Trophoblast cell (in vitro differentiated cells and primary cell): ENCODE data around the gene SLC6A18.

Source experiments
- DNase-seq, 2 donors: peaks; one replicate each; pipeline ENCODE4 v3.0.0-alpha.2; 2016
- H2AFZ ChIP-seq: 2 replicates; pipeline ENCODE4 v1.6.1; 2013; ENCODE audit warnings: low read length, moderate library complexity, mild to moderate bottlenecking; ENCODE audit not compliant: insufficient read depth, poor library complexity
- H2AK5ac ChIP-seq: 2 replicates; pipeline ENCODE4 v1.6.1; 2013; ENCODE audit warnings: mild to moderate bottlenecking, low read length
- H2BK120ac ChIP-seq: 2 replicates; pipeline ENCODE4 v1.6.1; 2013; ENCODE audit warnings: low read length, mild to moderate bottlenecking, moderate library complexity; ENCODE audit not compliant: insufficient read depth, poor library complexity
- H2BK12ac ChIP-seq: 2 replicates; pipeline ENCODE4 v1.6.1; 2013; ENCODE audit warnings: mild to moderate bottlenecking, low read length, moderate library complexity
- H2BK5ac ChIP-seq: 2 replicates; pipeline ENCODE4 v1.6.1; 2013; ENCODE audit warnings: low read length, low read depth, moderate library complexity, mild to moderate bottlenecking; ENCODE audit not compliant: poor library complexity
- H3K14ac ChIP-seq: 2 replicates; pipeline ENCODE4 v1.6.1; 2013; ENCODE audit warnings: mild to moderate bottlenecking, low read length
- H3K18ac ChIP-seq: 2 replicates; pipeline ENCODE4 v1.6.1; 2013; ENCODE audit warnings: mild to moderate bottlenecking, low read length
- H3K23ac ChIP-seq: 2 replicates; pipeline ENCODE4 v1.6.1; 2013; ENCODE audit warnings: low read length
- H3K27ac ChIP-seq: 2 replicates; pipeline ENCODE4 v1.5.1; 2013; ENCODE audit warnings: low read depth, mild to moderate bottlenecking, inconsistent platforms, low read length, moderate library complexity
- H3K27me3 ChIP-seq: 2 replicates; pipeline ENCODE4 v1.6.1; 2013; ENCODE audit warnings: inconsistent platforms, mild to moderate bottlenecking, low read length, moderate library complexity; ENCODE audit not compliant: insufficient read depth
- H3K36me3 ChIP-seq, 2 experiments: 1 replicate in 1 of 2; 2 replicates in 1 of 2; pipeline ENCODE4 v1.6.1; 2013; ENCODE audit warnings: low read length in 2 of 2, mild to moderate bottlenecking in 2 of 2, moderate library complexity in 1 of 2; ENCODE audit not compliant: insufficient read depth in 2 of 2, control insufficient read depth in 1 of 2
- H3K4ac ChIP-seq: 2 replicates; pipeline ENCODE4 v1.6.1; 2013; ENCODE audit warnings: low read depth, mild to moderate bottlenecking, low read length, moderate library complexity
- H3K4me1 ChIP-seq, 2 experiments: 1 replicate in 1 of 2; 2 replicates in 1 of 2; pipeline ENCODE4 v1.6.1; 2013; ENCODE audit warnings: low read length in 2 of 2, mild to moderate bottlenecking in 2 of 2, moderate library complexity in 1 of 2; ENCODE audit not compliant: insufficient read depth in 2 of 2, control insufficient read depth in 1 of 2
- H3K4me2 ChIP-seq: 2 replicates; pipeline ENCODE4 v1.6.1; 2013; ENCODE audit warnings: inconsistent platforms, mild to moderate bottlenecking, low read length, moderate library complexity
- H3K4me3 ChIP-seq: 2 replicates; pipeline ENCODE4 v1.5.1; 2013; ENCODE audit warnings: mild to moderate bottlenecking, low read depth, low read length, inconsistent platforms
- H3K79me1 ChIP-seq: one replicate; pipeline ENCODE4 v1.6.1; 2013; ENCODE audit warnings: low read length
- H3K79me2 ChIP-seq: 2 replicates; pipeline ENCODE4 v1.6.1; 2013; ENCODE audit warnings: low read length, mild to moderate bottlenecking; ENCODE audit not compliant: control insufficient read depth, insufficient read depth, poor library complexity
- H3K9ac ChIP-seq: 2 replicates; pipeline ENCODE4 v1.6.1; 2013; ENCODE audit warnings: mild to moderate bottlenecking, low read length
- H3K9me3 ChIP-seq: 2 replicates; pipeline ENCODE4 v1.6.1; 2013; ENCODE audit warnings: low read depth, mild to moderate bottlenecking, control low read depth, inconsistent platforms, low read length; ENCODE audit not compliant: insufficient read depth
- H4K12ac ChIP-seq: 2 replicates; pipeline ENCODE4 v1.6.1; 2013; ENCODE audit warnings: low read depth, mild to moderate bottlenecking, low read length, moderate library complexity
- H4K8ac ChIP-seq: 2 replicates; pipeline ENCODE4 v1.6.1; 2013; ENCODE audit warnings: low read depth, mild to moderate bottlenecking, low read length, moderate library complexity
- H4K91ac ChIP-seq: one replicate; pipeline ENCODE4 v1.6.1; 2013; ENCODE audit warnings: low read depth, mild to moderate bottlenecking, low read length, moderate library complexity
- WGBS: extraction: QIAGEN DNeasy Blood & Tissue Kit; methylation state at CpG from one replicate; pipeline ENCODE4 v1.1.7; 2013; ENCODE audit warnings: missing lambda C conversion rate; ENCODE audit not compliant: insufficient read length, insufficient coverage; ENCODE audit errors: extremely low coverage; 5-methylcytosine and 5-hydroxymethylcytosine counted together

SLC6A18 gene

DNA sequence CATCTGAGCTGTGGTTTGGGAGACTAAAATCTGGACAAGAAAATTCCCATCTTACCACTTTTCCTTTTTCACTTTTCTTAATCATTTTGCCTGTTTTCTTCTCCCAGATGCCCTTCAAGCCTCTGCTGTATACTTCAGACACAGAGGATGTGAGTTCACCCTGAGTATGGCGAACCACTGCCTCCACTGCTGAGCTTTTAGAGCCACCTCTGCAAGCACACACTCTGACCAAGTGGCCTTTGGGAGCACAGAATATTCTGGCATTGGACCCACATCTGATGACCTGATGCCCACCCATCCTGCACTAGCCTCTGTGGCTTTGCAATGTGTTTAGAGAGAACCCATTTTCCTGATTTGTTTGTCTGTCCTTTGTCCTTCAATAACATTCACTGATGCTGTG, 37.2 kb downstream of the SLC6A18 start:
- no peak overlapping the region for H3K4me3 ChIP-seq
- H2BK12ac ChIP-seq = no peak overlapping the region
- H2BK5ac ChIP-seq = no peak overlapping the region
- H3K79me1 ChIP-seq = no peaks in the 10 kb centered on the region
- H4K8ac ChIP-seq = no peak overlapping the region
- no peak overlapping the region for H2BK120ac ChIP-seq
- no peak overlapping the region for H3K27ac ChIP-seq
- no peak overlapping the region for H4K12ac ChIP-seq
- H3K23ac ChIP-seq = no peak overlapping the region
- no peak overlapping the region for H3K4me2 ChIP-seq
- H3K18ac ChIP-seq = no peak overlapping the region
- no peak for DNase-seq
- no peak overlapping the region for H2AFZ ChIP-seq
- no peak overlapping the region for H4K91ac ChIP-seq
- H3K27me3 ChIP-seq = no peaks in the 10 kb centered on the region
- H2AK5ac ChIP-seq = no peak overlapping the region
- no CpG with 5 or more reads among the region's 1 CpG for WGBS
- peaks cover 37% of the 10 kb centered on the region for H3K9me3 ChIP-seq
- H3K4ac ChIP-seq = no peak overlapping the region
- H3K36me3 ChIP-seq = no peaks in the 10 kb centered on the region
- no peak overlapping the region for H3K14ac ChIP-seq
- H3K79me2 ChIP-seq = no peaks in the 10 kb centered on the region
- no peak overlapping the region for H3K9ac ChIP-seq
- H3K4me1 ChIP-seq = no peaks in the 10 kb centered on the region

DNA sequence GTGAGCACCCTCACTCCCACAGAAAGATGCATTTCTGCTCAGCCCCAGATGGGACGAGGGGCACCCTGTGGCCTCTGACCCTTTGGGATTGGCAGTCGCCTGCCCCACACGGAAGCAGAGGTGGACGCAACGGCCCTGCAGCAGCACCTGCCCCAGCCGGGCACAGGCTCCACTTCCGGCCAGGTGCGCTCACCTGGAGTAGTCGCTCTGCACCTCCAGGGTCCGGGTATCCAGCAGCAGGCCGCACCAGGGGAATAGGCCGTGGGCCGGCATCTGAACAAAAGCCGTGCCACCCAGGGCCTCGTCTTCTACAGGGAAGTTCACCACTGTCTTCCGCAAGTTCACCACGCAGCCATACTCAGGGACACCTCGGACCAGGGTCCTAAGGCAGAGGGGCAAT, 39.0 kb downstream of the SLC6A18 start:
- H4K12ac ChIP-seq = no peak overlapping the region
- no peak overlapping the region for H3K23ac ChIP-seq

GRCh38 chr5:1265026-1265425, 39.8 kb downstream of the SLC6A18 start:
- H3K23ac ChIP-seq = no peak overlapping the region
- no peak overlapping the region for H4K8ac ChIP-seq
- H2AFZ ChIP-seq = no peak overlapping the region
- H2BK120ac ChIP-seq = no peak overlapping the region
- H3K79me1 ChIP-seq = no peaks in the 10 kb centered on the region
- no peak overlapping the region for H2AK5ac ChIP-seq
- H3K18ac ChIP-seq = no peak overlapping the region
- no peak overlapping the region for H3K4ac ChIP-seq
- no peak overlapping the region for H4K91ac ChIP-seq
- no peak overlapping the region for H4K12ac ChIP-seq
- DNase-seq = no peak
- H3K9me3 ChIP-seq = peaks cover 33% of the 10 kb centered on the region
- H2BK5ac ChIP-seq = no peak overlapping the region
- no peaks in the 10 kb centered on the region for H3K4me1 ChIP-seq
- WGBS = no CpG with 5 or more reads among the region's 15 CpGs
- H3K4me3 ChIP-seq = no peak overlapping the region
- H3K9ac ChIP-seq = no peak overlapping the region
- H3K27ac ChIP-seq = no peak overlapping the region
- H2BK12ac ChIP-seq = no peak overlapping the region
- H3K4me2 ChIP-seq = no peak overlapping the region
- H3K79me2 ChIP-seq = no peaks in the 10 kb centered on the region
- no peaks in the 10 kb centered on the region for H3K36me3 ChIP-seq
- no peak overlapping the region for H3K14ac ChIP-seq
- no peaks in the 10 kb centered on the region for H3K27me3 ChIP-seq

More for the DNA sequence above, 39.0 kb downstream of the SLC6A18 start:
- WGBS = no CpG with 5 or more reads among the region's 18 CpGs
- no peak overlapping the region for H3K14ac ChIP-seq
- no peak overlapping the region for H4K91ac ChIP-seq
- no peak for DNase-seq
- no peak overlapping the region for H3K4ac ChIP-seq
- H3K9ac ChIP-seq = no peak overlapping the region
- no peak overlapping the region for H4K8ac ChIP-seq
- H2BK5ac ChIP-seq = no peak overlapping the region
- no peaks in the 10 kb centered on the region for H3K27me3 ChIP-seq
- no peak overlapping the region for H2BK12ac ChIP-seq
- no peak overlapping the region for H3K4me3 ChIP-seq
- H2AFZ ChIP-seq = no peak overlapping the region
- no peaks in the 10 kb centered on the region for H3K79me2 ChIP-seq
- H2BK120ac ChIP-seq = no peak overlapping the region
- no peak overlapping the region for H2AK5ac ChIP-seq
- H3K18ac ChIP-seq = no peak overlapping the region
- no peak overlapping the region for H3K4me2 ChIP-seq
- no peak overlapping the region for H3K27ac ChIP-seq
- H3K36me3 ChIP-seq = no peaks in the 10 kb centered on the region
- no peaks in the 10 kb centered on the region for H3K4me1 ChIP-seq
- peaks cover 38% of the 10 kb centered on the region for H3K9me3 ChIP-seq
- no peaks in the 10 kb centered on the region for H3K79me1 ChIP-seq

GRCh38 chr5:1265461-1266455, 40.6 kb downstream of the SLC6A18 start:
- Histone ChIP-seq H3K4ac (no peak overlapping the region), H2BK12ac (no peak overlapping the region), H3K79me2 (no peaks in the 10 kb centered on the region), H2BK5ac (no peak overlapping the region), H2AK5ac (no peak overlapping the region), H3K9me3 (peaks cover 28% of the 10 kb centered on the region), H2AFZ (no peak overlapping the region), H3K14ac (no peak overlapping the region), H3K9ac (no peak overlapping the region), H3K27me3 (no peaks in the 10 kb centered on the region), H4K12ac (no peak overlapping the region), H3K23ac (no peak overlapping the region), H4K8ac (no peak overlapping the region), H3K18ac (no peak overlapping the region), H2BK120ac (no peak overlapping the region), H3K79me1 (no peaks in the 10 kb centered on the region), H3K4me2 (no peak overlapping the region), H3K36me3 (no peaks in the 10 kb centered on the region), H3K27ac (no peak overlapping the region), H4K91ac (no peak overlapping the region), H3K4me3 (no peak overlapping the region), H3K4me1 (no peaks in the 10 kb centered on the region)
- WGBS = no CpG with 5 or more reads among the region's 40 CpGs
- no peak for DNase-seq
